HPDE6-E6E7 (cell line): ENCODE measurements around the gene HRH4.
A peak's percentile ranks its signal among the peaks of the same experiment; 100 is the strongest.

Experiments
- DNase-seq: peaks from one replicate; pipeline ENCODE4 v3.0.0; 2011; ENCODE audit warnings: missing footprints; ENCODE audit errors: extremely low spot score

HRH4 gene

GRCh38 chr18:24509435-24509834, 49.0 kb downstream of the HRH4 start:
- DNase-seq, result no peak

DNA sequence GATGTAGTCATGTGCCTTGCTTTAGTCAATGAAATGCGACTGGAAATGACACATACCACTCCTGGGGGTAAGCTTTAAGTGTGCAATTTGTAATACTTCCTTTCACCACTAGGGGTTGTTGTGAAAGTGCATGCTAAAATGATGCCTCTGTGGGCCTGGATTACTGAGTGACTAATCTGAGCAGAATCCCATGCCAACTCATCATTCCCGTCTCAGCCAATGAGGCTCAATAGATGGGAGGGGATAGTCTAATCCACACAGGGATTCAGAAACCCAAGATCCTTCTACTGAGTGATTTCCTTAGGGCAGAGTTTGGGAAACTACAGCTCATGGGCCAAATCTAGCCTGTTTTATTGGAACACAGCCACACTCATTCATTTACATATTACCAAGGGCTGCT, 54.0 kb downstream of the HRH4 start:
- peak; percentile 22 for DNase-seq

GRCh38 chr18:24515721-24516120, 55.3 kb downstream of the HRH4 start:
- no peak for DNase-seq

DNA sequence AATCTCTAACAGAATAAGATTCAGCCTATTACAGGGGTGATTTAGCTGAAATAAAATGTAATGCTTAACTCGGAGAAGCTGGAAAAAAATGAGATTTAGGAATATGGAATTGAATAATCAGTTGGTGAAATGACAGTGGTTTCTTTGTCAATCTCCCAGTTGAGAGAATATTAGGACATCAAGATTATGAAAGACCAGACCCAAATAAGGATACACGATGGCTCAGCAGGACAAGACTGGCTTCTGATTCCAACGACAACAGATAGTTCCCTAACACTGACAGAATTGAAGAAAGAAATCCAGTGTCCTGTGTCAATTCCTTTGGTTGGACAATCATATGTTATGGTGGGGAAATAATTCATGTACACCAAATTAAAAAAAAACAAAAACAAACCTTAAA, 55.8 kb downstream of the HRH4 start:
- no peak for DNase-seq

- DNase-seq, result no peak
Observed at GRCh38 chr18:24517554-24517953, 57.1 kb downstream of the HRH4 start.

GRCh38 chr18:24518596-24518995, 58.2 kb downstream of the HRH4 start:
- no peak for DNase-seq
